ENCODE data around the gene AP5S1.

AP5S1 gene

DNA sequence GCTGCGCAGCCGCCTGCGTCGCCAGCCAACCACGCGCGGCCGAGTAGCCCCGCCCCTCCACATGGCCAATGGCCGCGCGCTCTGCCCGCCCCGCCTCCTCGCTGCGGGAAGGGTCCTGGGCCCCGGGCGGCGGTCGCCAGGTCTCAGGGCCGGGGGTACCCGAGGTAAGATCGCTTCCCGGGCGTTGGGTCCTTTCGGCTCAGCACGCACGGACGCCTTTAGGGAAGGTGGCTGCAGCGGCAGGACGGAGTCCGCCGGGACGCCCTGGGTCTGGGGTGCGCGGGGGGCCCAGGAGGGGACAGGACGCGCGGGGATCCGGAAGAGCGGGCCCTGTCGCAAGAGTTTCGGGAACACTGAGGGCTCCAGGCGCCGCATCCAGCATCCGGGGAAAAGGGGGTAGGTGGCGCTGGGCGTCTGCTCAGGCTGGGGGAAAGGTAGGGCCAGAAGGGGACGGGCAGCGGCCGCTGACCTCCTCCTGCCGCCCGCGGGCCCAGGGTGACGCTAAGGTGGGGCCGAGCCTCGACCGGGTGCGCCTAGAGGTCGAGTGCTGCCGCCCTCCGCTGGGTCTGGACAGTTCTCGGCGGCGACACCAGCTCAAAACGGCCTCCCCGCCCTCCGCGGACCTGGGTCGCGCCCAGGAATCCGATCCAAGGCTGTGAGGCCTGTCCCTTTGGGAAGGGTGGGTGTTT is 26.5 kb downstream of the AP5S1 start, which contains the start of gene MAVS:
Gene MAVS, plus strand, starts transcription at position 95 of the 689 bp plus-strand sequence. CDS start 7,791 bp downstream, outside the sequence.
- DNase-seq: peak; percentile 93

DNA sequence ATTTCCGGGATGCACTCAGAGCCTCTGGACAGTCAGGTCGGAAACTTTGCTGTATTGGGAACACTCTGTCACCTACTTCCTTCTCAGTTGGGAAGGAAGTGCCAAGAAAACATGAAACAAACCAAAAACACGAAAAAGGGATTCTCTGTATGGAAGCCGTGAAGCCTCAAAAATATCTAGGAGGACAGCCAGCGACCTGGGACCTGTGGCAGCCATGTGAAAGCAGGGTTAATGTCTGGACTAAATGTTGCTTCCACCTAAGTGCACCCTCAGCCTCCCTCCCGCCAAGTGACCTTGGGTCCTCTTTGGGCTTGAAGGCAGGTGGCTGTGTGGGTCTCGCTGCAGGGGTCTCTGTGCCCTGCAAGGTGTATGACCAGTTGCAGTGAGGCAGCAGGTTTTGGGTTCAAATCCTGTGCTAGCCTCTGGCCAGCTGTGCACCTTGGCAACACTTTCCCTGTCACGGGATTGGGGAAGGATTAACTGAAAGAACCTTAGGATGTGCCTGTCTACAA is 27.1 kb downstream of the AP5S1 start:
- no peak for DNase-seq

DNA sequence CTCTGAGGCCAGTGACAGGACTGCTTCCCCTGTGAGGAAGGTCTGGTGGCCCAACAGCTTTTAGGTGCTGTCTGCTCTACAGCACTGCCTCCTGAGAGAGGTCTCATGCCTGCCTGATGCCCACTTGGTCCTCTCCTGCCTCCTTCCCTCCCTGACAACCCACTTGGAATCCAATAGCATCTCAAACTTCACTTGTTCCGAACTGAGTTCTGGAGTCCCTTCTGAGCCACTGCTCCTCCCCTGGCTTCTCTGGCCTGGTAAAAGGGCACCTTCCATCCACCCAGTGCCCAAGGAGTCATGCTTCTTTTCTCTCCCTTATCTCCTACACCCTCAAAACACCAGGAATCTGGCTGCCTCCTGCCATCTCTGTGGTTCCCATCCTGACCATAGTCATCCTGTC is 28.2 kb downstream of the AP5S1 start:
- no peak for DNase-seq

- no peak for DNase-seq
Measured at GRCh38 chr20:3854462-3854871, 34.1 kb downstream of the AP5S1 start.

DNA sequence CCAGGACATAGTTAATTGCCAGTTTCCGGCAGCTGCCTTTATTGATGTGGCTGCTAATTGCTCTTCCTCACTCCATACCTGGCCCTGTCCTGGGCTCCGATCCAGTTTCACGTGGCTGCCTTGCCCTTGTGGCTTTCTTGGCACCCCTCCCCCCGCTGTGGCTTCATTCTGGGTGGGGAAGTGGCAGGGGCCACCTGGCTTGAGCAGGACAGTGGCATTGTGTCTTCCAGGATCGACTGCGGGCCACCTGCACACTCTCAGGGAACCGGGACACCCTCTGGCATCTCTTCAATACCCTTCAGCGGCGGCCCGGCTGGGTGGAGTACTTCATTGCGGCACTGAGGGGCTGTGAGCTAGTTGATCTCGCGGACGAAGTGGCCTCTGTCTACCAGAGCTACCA is 37.1 kb downstream of the AP5S1 start:
- DNase-seq: no peak

GRCh38 chr20:3858689-3859088 is 38.3 kb downstream of the AP5S1 start:
- DNase-seq: no peak

DNA sequence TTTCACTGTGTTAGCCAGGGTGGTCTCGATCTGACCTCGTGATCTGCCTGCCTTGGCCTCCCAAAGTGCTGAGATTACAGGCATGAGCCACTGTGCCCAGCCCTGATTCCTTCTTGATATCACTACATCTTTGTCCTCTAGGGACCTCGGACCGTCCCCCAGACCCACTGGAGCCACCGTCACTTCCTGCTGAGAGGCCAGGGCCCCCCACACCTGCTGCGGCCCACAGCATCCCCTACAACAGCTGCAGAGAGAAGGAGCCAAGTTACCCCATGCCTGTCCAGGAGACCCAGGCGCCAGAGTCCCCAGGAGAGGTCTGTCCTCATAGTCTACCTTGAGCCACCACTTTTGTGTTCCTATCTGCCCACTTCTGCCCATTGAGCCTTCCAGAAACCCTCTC is 40.8 kb downstream of the AP5S1 start:
- no peak for DNase-seq

GRCh38 chr20:3862333-3862732 is 42.0 kb downstream of the AP5S1 start:
- DNase-seq: no peak

DNA sequence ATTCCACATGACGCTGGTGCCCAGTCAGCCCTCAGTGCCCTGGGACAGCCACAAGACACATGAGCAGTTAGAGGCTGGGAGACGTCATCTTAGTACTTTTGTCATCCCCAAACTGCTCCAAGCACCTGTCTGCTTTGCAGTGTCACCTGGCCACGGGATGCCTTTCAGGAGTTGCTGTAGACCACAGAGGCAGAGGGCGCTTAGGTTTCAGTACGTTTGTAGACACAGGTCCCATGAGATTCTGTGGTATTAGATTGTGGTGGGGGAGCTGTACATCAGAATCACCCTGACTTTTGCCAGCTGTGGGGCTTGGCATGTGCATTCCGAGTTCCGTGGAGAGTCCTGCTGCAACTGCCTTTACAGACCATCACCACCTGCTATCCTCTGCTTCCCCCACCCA is 43.0 kb downstream of the AP5S1 start:
- no peak for DNase-seq

DNA sequence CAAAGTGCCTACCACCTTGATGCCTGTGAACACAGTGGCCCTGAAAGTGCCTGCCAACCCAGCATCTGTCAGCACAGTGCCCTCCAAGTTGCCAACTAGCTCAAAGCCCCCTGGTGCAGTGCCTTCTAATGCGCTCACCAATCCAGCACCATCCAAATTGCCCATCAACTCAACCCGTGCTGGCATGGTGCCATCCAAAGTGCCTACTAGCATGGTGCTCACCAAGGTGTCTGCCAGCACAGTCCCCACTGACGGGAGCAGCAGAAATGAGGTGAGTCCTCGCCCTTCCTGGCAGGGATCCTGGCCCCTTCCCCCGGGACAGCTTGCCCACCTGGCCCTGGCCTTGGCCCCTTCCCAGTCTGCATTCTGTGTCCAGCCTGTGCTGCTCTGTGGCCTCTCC is 44.2 kb downstream of the AP5S1 start:
- DNase-seq: no peak

DNA sequence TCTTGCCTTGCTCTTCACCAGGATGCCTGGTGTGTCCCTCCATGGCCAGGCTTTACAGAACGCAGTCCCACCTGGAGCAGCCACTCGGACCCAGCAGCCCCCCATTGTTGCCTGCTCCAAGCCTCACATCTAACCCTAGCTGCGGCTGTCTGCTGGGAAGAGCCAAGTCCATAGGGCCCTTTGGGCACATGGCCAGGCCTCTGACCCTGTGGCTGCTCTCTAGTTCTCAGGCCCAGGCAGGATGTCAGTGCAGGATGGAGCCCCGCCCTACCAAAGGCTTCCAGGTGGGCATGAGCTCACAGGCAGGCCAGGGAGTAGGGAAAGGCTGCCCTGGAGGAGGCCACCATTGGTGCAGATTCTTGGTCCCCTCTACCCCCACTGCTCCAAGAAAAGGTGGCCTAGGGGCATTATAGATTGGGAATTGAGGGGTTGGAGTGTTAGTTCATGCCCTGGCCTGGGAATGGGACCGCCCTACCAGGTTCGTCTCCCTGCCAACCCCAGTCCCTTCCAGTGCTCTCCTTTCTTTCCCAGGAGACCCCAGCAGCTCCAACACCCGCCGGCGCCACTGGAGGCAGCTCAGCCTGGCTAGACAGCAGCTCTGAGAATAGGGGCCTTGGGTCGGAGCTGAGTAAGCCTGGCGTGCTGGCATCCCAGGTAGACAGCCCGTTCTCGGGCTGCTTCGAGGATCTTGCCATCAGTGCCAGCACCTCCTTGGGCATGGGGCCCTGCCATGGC is 45.0 kb downstream of the AP5S1 start:
- DNase-seq: no peak

DNA sequence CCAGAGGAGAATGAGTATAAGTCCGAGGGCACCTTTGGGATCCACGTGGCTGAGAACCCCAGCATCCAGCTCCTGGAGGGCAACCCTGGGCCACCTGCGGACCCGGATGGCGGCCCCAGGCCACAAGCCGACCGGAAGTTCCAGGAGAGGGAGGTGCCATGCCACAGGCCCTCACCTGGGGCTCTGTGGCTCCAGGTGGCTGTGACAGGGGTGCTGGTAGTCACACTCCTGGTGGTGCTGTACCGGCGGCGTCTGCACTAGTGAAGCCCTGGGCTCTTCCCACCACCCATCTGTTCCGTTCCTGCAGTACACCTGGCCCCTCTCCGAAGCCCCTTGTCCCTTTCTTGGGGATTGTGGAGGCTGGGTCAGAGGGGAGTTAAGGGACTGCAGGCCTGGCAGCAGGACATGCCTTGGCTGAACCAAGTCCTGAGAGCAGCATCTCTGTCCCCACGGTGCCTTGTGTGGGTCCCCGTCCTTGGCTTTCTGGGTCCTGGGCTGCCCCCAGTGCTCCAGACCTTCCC is 45.6 kb downstream of the AP5S1 start:
- no peak for DNase-seq

- no peak for DNase-seq
Measured at GRCh38 chr20:3866464-3866863, 46.1 kb downstream of the AP5S1 start.

GRCh38 chr20:3867802-3868201 is 47.5 kb downstream of the AP5S1 start:
- no peak for DNase-seq

GRCh38 chr20:3869839-3870634 is 49.7 kb downstream of the AP5S1 start:
- no peak for DNase-seq

- DNase-seq: no peak
Measured at GRCh38 chr20:3871550-3872265, 51.4 kb downstream of the AP5S1 start.

DNA sequence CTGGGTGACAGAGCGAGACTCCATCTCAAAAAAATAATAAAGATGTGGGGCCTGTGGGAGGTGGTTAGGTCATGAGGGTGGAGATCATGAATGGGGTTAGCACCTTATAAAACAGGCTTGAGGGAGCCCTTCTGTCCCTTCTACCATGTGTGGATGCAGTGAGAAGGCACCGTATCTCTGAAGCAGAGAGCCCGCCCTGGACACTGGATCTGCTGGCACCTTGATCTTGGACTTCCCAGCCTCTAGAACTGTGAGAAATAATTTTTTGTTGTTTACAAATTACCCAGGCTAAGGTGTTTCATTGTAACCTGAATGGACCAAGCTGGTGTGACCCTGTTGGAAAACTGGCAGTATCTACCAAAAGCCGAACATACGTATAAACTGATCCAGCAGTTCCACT is 53.2 kb downstream of the AP5S1 start:
- no peak for DNase-seq

DNA sequence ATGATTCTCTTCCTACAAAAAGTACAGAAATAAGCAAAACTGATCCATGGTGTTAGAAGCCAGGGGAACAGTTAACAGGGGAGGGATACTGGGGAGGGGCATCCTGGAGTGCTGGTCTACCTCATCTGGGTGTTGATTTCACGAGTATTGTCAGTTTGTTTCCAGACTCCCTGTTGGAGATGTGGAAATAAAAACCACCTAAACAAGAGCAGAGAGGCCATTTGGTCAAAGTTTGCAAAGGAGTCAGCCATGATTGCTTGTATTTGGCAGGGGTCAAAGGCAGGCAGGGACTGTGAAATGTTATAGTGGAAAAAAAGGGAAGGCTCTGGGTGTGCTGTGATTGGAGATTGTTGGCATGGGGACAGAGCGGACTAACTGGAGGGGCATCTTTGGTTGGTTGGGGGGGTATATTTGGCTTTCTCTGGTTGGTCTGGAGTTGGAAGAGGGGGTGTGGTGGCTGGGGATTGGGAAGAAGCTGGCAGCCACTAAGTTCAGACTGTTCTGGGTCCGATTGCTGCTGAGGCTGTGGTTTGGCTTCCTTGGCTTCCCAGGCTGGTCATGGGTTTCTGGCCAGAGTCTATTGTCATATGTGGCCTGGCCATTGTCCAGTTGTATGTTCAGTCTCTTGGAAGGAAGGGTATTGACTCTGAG is 54.0 kb downstream of the AP5S1 start:
- no peak for DNase-seq

- DNase-seq: no peak
Measured at GRCh38 chr20:3875378-3875974, 55.1 kb downstream of the AP5S1 start.

GRCh38 chr20:3876000-3876399 is 55.7 kb downstream of the AP5S1 start:
- DNase-seq: no peak

GRCh38 chr20:3876676-3877075 is 56.3 kb downstream of the AP5S1 start:
- no peak for DNase-seq

All from 8988T (cell line).